ENCODE results near the gene SMIM34.

Gene SMIM34

GRCh38 chr21:34369741-34370140, 54.0 kb downstream of the SMIM34 start:
- DNase-seq, result no peak
